ENCODE results near the gene API5.

API5 gene

GRCh38 chr11:43376065-43376464 lies 64.3 kb downstream of the API5 start:
- ATAC-seq, result peak; percentile 31; the same call in 1 of the 3 replicates
- no peak for TF ChIP-seq ARNTL (CRISPR knock-in tag; IDR thresholded peaks at IDR 0.05; ENCODE audit: borderline replicate concordance, low read depth)
- no peak for TF ChIP-seq CSRNP3 (CRISPR knock-in tag; IDR thresholded peaks at IDR 0.05)
- TF ChIP-seq CSDC2 (CRISPR knock-in tag; IDR thresholded peaks at IDR 0.05), result no peak
- no peak for TF ChIP-seq ZNF8 (CRISPR knock-in tag; IDR thresholded peaks at IDR 0.05)
- no peak for TF ChIP-seq ISL1 (CRISPR knock-in tag; IDR thresholded peaks at IDR 0.05)
- no peak for TF ChIP-seq ESRRG (CRISPR knock-in tag; IDR thresholded peaks at IDR 0.05)
- TF ChIP-seq TOX (CRISPR knock-in tag; IDR thresholded peaks at IDR 0.05; ENCODE audit: borderline replicate concordance), result no peak
- TF ChIP-seq, protein P1, sequence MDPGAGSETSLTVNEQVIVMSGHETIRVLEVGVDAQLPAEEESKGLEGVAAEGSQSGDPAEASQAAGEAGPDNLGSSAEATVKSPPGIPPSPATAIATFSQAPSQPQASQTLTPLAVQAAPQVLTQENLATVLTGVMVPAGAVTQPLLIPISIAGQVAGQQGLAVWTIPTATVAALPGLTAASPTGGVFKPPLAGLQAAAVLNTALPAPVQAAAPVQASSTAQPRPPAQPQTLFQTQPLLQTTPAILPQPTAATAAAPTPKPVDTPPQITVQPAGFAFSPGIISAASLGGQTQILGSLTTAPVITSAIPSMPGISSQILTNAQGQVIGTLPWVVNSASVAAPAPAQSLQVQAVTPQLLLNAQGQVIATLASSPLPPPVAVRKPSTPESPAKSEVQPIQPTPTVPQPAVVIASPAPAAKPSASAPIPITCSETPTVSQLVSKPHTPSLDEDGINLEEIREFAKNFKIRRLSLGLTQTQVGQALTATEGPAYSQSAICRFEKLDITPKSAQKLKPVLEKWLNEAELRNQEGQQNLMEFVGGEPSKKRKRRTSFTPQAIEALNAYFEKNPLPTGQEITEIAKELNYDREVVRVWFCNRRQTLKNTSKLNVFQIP (CRISPR knock-in tag; IDR thresholded peaks at IDR 0.05; ENCODE audit: borderline replicate concordance, low read depth), result no peak
- no peak for TF ChIP-seq BACH2 (CRISPR knock-in tag; IDR thresholded peaks at IDR 0.05; ENCODE audit: borderline replicate concordance)
- no peak for TF ChIP-seq PPARA (CRISPR knock-in tag; IDR thresholded peaks at IDR 0.05; ENCODE audit: borderline replicate concordance)
- no peak for TF ChIP-seq OSR1 (CRISPR knock-in tag; IDR thresholded peaks at IDR 0.05)
- TF ChIP-seq, protein P2, sequence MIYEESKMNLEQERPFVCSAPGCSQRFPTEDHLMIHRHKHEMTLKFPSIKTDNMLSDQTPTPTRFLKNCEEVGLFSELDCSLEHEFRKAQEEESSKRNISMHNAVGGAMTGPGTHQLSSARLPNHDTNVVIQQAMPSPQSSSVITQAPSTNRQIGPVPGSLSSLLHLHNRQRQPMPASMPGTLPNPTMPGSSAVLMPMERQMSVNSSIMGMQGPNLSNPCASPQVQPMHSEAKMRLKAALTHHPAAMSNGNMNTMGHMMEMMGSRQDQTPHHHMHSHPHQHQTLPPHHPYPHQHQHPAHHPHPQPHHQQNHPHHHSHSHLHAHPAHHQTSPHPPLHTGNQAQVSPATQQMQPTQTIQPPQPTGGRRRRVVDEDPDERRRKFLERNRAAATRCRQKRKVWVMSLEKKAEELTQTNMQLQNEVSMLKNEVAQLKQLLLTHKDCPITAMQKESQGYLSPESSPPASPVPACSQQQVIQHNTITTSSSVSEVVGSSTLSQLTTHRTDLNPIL (CRISPR knock-in tag; IDR thresholded peaks at IDR 0.05; ENCODE audit: low read depth), result no peak
- TF ChIP-seq ZNF565 (CRISPR knock-in tag; conservative IDR thresholded peaks at IDR 0.05; ENCODE audit: low read depth), result no peak
- no peak for TF ChIP-seq ZFP30 (CRISPR knock-in tag; IDR thresholded peaks at IDR 0.05)
- TF ChIP-seq GLIS3 (CRISPR knock-in tag; IDR thresholded peaks at IDR 0.05), result no peak
- TF ChIP-seq ZC3H10 (CRISPR knock-in tag; IDR thresholded peaks at IDR 0.05), result no peak
- TF ChIP-seq TSHZ2 (CRISPR knock-in tag; IDR thresholded peaks at IDR 0.05), result no peak
- no peak for TF ChIP-seq ZFP3 (CRISPR knock-in tag; IDR thresholded peaks at IDR 0.05)
- TF ChIP-seq TCF4 (CRISPR knock-in tag; IDR thresholded peaks at IDR 0.05; ENCODE audit: borderline replicate concordance), result no peak
- TF ChIP-seq SNAI2 (CRISPR knock-in tag; IDR thresholded peaks at IDR 0.05), result no peak

GRCh38 chr11:43376594-43376993 lies 64.8 kb downstream of the API5 start:
- no peak for TF ChIP-seq ZC3H10 (CRISPR knock-in tag; IDR thresholded peaks at IDR 0.05)
- no peak for TF ChIP-seq SNAI2 (CRISPR knock-in tag; IDR thresholded peaks at IDR 0.05)
- TF ChIP-seq ZNF565 (CRISPR knock-in tag; conservative IDR thresholded peaks at IDR 0.05; ENCODE audit: low read depth), result no peak
- TF ChIP-seq GLIS3 (CRISPR knock-in tag; IDR thresholded peaks at IDR 0.05), result no peak
- no peak for TF ChIP-seq CSRNP3 (CRISPR knock-in tag; IDR thresholded peaks at IDR 0.05)
- TF ChIP-seq ESRRG (CRISPR knock-in tag; IDR thresholded peaks at IDR 0.05), result no peak
- TF ChIP-seq, protein P3, sequence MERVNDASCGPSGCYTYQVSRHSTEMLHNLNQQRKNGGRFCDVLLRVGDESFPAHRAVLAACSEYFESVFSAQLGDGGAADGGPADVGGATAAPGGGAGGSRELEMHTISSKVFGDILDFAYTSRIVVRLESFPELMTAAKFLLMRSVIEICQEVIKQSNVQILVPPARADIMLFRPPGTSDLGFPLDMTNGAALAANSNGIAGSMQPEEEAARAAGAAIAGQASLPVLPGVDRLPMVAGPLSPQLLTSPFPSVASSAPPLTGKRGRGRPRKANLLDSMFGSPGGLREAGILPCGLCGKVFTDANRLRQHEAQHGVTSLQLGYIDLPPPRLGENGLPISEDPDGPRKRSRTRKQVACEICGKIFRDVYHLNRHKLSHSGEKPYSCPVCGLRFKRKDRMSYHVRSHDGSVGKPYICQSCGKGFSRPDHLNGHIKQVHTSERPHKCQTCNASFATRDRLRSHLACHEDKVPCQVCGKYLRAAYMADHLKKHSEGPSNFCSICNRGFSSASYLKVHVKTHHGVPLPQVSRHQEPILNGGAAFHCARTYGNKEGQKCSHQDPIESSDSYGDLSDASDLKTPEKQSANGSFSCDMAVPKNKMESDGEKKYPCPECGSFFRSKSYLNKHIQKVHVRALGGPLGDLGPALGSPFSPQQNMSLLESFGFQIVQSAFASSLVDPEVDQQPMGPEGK (CRISPR knock-in tag; IDR thresholded peaks at IDR 0.05; ENCODE audit: borderline replicate concordance), result no peak
- no peak for TF ChIP-seq RARB (CRISPR knock-in tag; IDR thresholded peaks at IDR 0.05)
- TF ChIP-seq, protein P2 (CRISPR knock-in tag; IDR thresholded peaks at IDR 0.05; ENCODE audit: low read depth), result no peak
- TF ChIP-seq ISL1 (CRISPR knock-in tag; IDR thresholded peaks at IDR 0.05), result no peak
- no peak for TF ChIP-seq TOX (CRISPR knock-in tag; IDR thresholded peaks at IDR 0.05; ENCODE audit: borderline replicate concordance)
- ATAC-seq, result peak; percentile 70
